Kidney epithelial cell (primary cell): ENCODE results near the gene FAM186B. TPM values are rescaled to one million over a fixed set of nuclear protein-coding genes. Genes with fewer than 3 reads are reported as not detected.
A peak's percentile ranks its signal among the peaks of the same experiment; 100 is the strongest.

Experiments
- DNase-seq: peaks from one replicate; pipeline ENCODE4 v3.0.0-alpha.2; 2010; ENCODE audit warnings: low read depth
- H3K27me3 ChIP-seq: 2 replicates; pipeline ENCODE4 v1.6.0; 2011; ENCODE audit warnings: low read length; ENCODE audit not compliant: control insufficient read depth, insufficient read depth
- H3K36me3 ChIP-seq: 2 replicates; pipeline ENCODE4 v1.5.1; 2011; ENCODE audit warnings: low read length; ENCODE audit not compliant: control insufficient read depth, insufficient read depth
- H3K4me3 ChIP-seq: 2 replicates; pipeline ENCODE4 v1.5.1; 2011; ENCODE audit warnings: low read depth, mild to moderate bottlenecking, control low read depth, low read length
- CTCF ChIP-seq: IDR thresholded peaks from 2 replicates; pipeline ENCODE4 v1.5.1; 2011; ENCODE audit warnings: mild to moderate bottlenecking, moderate library complexity, low read length, control low read depth, inconsistent platforms; ENCODE audit not compliant: insufficient read depth, poor library complexity, severe bottlenecking
- total RNA-seq: library from RNA; depleted of rRNA; stranded (reverse); fragments of >200 nt; gene quantifications from 2 replicates; pipeline ENCODE4 v1.2.3, GENCODE V29; 2015

FAM186B gene
- total RNA-seq, 1 donor from 2014 or later: 0.21 TPM

GRCh38 chr12:49539406-49540228 is 65.8 kb downstream of the FAM186B start:
- TF ChIP-seq CTCF: no peak
- no peak for DNase-seq
- peaks cover 61% of the 10 kb centered on the region for H3K27me3 ChIP-seq
- no peak overlapping the region for H3K4me3 ChIP-seq
- H3K36me3 ChIP-seq: no peaks in the 10 kb centered on the region

- Histone ChIP-seq H3K4me3 (peak within 1 kb of the TSS; percentile 36), H3K27me3 (peaks cover 52% of the 10 kb centered on the region), H3K36me3 (no peaks in the 10 kb centered on the region)
- no peak for TF ChIP-seq CTCF
- no peak for DNase-seq
Measured at GRCh38 chr12:49538510-49539403, 66.7 kb downstream of the FAM186B start, which contains the start of gene KCNH3. Gene KCNH3, plus strand, starts transcription at chr12:49539030. Its CDS starts 387 bp downstream, at chr12:49539417.

- no peak for TF ChIP-seq CTCF
- Histone ChIP-seq H3K36me3 (no peaks in the 10 kb centered on the region), H3K27me3 (peaks cover 44% of the 10 kb centered on the region), H3K4me3 (peak overlapping the region; percentile 36)
- no peak for DNase-seq
Measured at GRCh38 chr12:49537752-49538509, 67.5 kb downstream of the FAM186B start.

Other genes with a start within 250 kb of the FAM186B start
- 8.8 and 18.2 TPM in 2 replicates for gene SPATS2, start 238.2 kb downstream of the FAM186B start, total RNA-seq
- gene KCNH3, start 66.6 kb downstream of the FAM186B start, total RNA-seq: 0.21 and 0.41 TPM in 2 replicates
- gene MCRS1, start 37.5 kb downstream of the FAM186B start, total RNA-seq: 76.3 and 79.7 TPM in 2 replicates
- 15.3 and 16.3 TPM in 2 replicates for gene PRPF40B, start 17.9 kb upstream of the FAM186B start, total RNA-seq
- gene FMNL3, start 101.8 kb upstream of the FAM186B start, total RNA-seq: 34.3 and 35.1 TPM in 2 replicates
- 588 and 603 TPM in 2 replicates for gene TMBIM6, start 135.9 kb upstream of the FAM186B start, total RNA-seq
- 24.1 and 27.6 TPM in 2 replicates for gene NCKAP5L, start 222.8 kb upstream of the FAM186B start, total RNA-seq
- 5.4 and 6.3 TPM in 2 replicates for gene BCDIN3D, start 237.5 kb upstream of the FAM186B start, total RNA-seq